OCI-LY7 (cell line): ENCODE results near the gene SAMMSON. TPM values are rescaled to one million over a fixed set of nuclear protein-coding genes. Genes with fewer than 3 reads are reported as not detected.

ENCODE experiments used
- BruUV-seq: library from RNA; stranded (reverse); fragments of 400-500 nt; replicated peaks from 2 replicates; lab custom pipeline; 2021; lab: Mats Ljungman, UMichigan
- CTCF ChIA-PET: fragments of 300-600 bp; sonication (Branson Sonifier 250); formaldehyde crosslinking; loops from one replicate; lab custom pipeline; 2022; ENCODE audit warnings: antibody characterized with exemption; ENCODE audit not compliant: unreplicated experiment; lab: Charles Lee
- POLR2A ChIA-PET: fragments of 300-600 bp; sonication (Branson Sonifier 250); formaldehyde crosslinking; loops from one replicate; lab custom pipeline; 2022; ENCODE audit warnings: antibody characterized with exemption; lab: Charles Lee
- DNase-seq: peaks from one replicate; pipeline ENCODE4 v3.0.0-alpha.2; 2015; ENCODE audit warnings: low spot score
- H2AFZ ChIP-seq: fragments of 200-600 bp; sonication (generic), shearing (Covaris generic); 2 replicates; pipeline ENCODE4 v1.6.1; 2014; ENCODE audit warnings: mild to moderate bottlenecking, antibody characterized with exemption, low read length, moderate library complexity
- H3K27ac ChIP-seq: fragments of 200-600 bp; sonication (generic); 2 replicates; pipeline ENCODE4 v1.5.1; 2014; ENCODE audit warnings: mixed run types, low read depth, mild to moderate bottlenecking, moderate library complexity, low read length, inconsistent platforms; ENCODE audit not compliant: poor library complexity, severe bottlenecking
- H3K36me3 ChIP-seq: fragments of 200-600 bp; sonication (generic); 2 replicates; pipeline ENCODE4 v1.6.1; 2014; ENCODE audit warnings: mild to moderate bottlenecking, antibody characterized with exemption, low read length, moderate library complexity, mixed read lengths; ENCODE audit not compliant: insufficient read depth
- H3K4me1 ChIP-seq: fragments of 200-600 bp; sonication (generic); 2 replicates; pipeline ENCODE4 v1.5.1; 2014; ENCODE audit warnings: mild to moderate bottlenecking, low read length; ENCODE audit not compliant: insufficient read depth, poor library complexity, severe bottlenecking
- H3K4me2 ChIP-seq: fragments of 200-600 bp; sonication (generic); 2 replicates; pipeline ENCODE4 v1.6.1; 2014; ENCODE audit warnings: mild to moderate bottlenecking, low read length
- H3K4me3 ChIP-seq: fragments of 200-600 bp; sonication (generic); 2 replicates; pipeline ENCODE4 v1.5.1; 2014; ENCODE audit warnings: mild to moderate bottlenecking, low read depth, low read length; ENCODE audit not compliant: poor library complexity, severe bottlenecking
- H3K79me2 ChIP-seq: fragments of 200-600 bp; sonication (generic); 2 replicates; pipeline ENCODE4 v1.6.1; 2016; ENCODE audit warnings: low read depth, mild to moderate bottlenecking, low read length, moderate library complexity, mixed read lengths; ENCODE audit not compliant: insufficient read depth
- H3K9me2 ChIP-seq: fragments of 200-600 bp; sonication (generic); 2 replicates; pipeline ENCODE4 v1.6.1; 2016; ENCODE audit warnings: mild to moderate bottlenecking, low read length, mixed read lengths; ENCODE audit not compliant: insufficient read depth
- H3K9me3 ChIP-seq: fragments of 200-600 bp; sonication (generic); 2 replicates; pipeline ENCODE4 v1.6.1; 2014; ENCODE audit warnings: mild to moderate bottlenecking, mixed run types, low read length, mixed read lengths
- H4K20me1 ChIP-seq: fragments of 200-600 bp; sonication (generic); 2 replicates; pipeline ENCODE4 v1.6.1; 2014; ENCODE audit warnings: mild to moderate bottlenecking, antibody characterized with exemption, low read length, moderate library complexity, mixed read lengths; ENCODE audit not compliant: insufficient read depth
- CTCF ChIP-seq: fragments of 200-600 bp; sonication (generic); conservative IDR thresholded peaks from 2 replicates; pipeline ENCODE4 v1.5.1; 2014; ENCODE audit warnings: mild to moderate bottlenecking, antibody characterized with exemption, low read length, moderate library complexity, mixed read lengths
- EZH2phosphoT487 ChIP-seq: fragments of 200-600 bp; sonication (generic); IDR thresholded peaks from 2 replicates; pipeline ENCODE4 v1.6.1; 2018; ENCODE audit warnings: low read depth, borderline replicate concordance, mild to moderate bottlenecking, mixed run types, antibody characterized with exemption, low read length, moderate library complexity, mixed read lengths
- intact Hi-C: fragments of 100-400 bp; cut with micrococcal nuclease; formaldehyde crosslinking; loops from one replicate; pipeline ENCODE4 v1.10.0; 2022; ENCODE audit not compliant: unreplicated experiment
- total RNA-seq, 2 experiments: library from RNA; depleted of rRNA in 1 of 2; stranded (reverse); fragments of >200 nt in 1 of 2; shearing (Covaris generic) in 1 of 2; gene quantifications; 2 replicates each; pipeline ENCODE4 v1.2.3, GENCODE V29; 2014 to 2022

The SAMMSON gene
- total RNA-seq, 2 experiments from 2014 or later, result not detected

GRCh38 chr3:69967156-69967555 lies 32.4 kb upstream of the SAMMSON start:
- CTCF ChIA-PET, result no interaction called here
- no peak overlapping the region for H3K4me3 ChIP-seq
- H4K20me1 ChIP-seq, result no peaks in the 10 kb centered on the region
- intact Hi-C loops, result no loop called here
- H3K9me3 ChIP-seq, result no peaks in the 10 kb centered on the region
- no peak overlapping the region for H2AFZ ChIP-seq
- BruUV-seq, result no TSS peak
- H3K27ac ChIP-seq, result no peak overlapping the region
- DNase-seq, result no peak
- POLR2A ChIA-PET, result interaction anchor here (0.5 to 0.7 kb wide), 3 partner anchors 43 to 291 kb away, joined by 4 to 5 read pairs (median 4); no protein-coding TSS in a partner anchor
- no peaks in the 10 kb centered on the region for H3K9me2 ChIP-seq
- TF ChIP-seq EZH2phosphoT487 (no peak), CTCF (no peak)
- H3K4me1 ChIP-seq, result no peaks in the 10 kb centered on the region
- H3K36me3 ChIP-seq, result no peaks in the 10 kb centered on the region
- H3K79me2 ChIP-seq, result no peaks in the 10 kb centered on the region
- no peak overlapping the region for H3K4me2 ChIP-seq

DNA sequence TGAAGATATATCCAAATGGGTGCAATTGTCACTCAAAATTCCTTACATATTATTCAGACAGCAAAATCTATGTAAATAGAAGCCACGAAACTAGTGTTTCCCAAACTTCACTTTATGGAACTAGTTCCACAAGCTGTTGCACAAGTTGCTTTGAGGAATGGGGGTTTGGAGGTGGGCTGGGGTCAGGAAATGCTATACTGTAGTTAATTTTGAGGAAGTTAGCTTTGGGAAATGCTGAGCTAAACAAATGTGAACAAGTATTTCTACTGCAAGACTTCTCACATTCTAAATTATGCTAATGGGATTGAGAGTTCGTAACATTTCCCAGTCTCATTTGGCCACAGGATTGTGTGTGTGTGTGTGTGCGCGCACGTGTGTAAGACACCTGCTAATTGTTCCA lies 28.7 kb upstream of the SAMMSON start:
- Histone ChIP-seq H4K20me1 (no peaks in the 10 kb centered on the region), H3K79me2 (no peaks in the 10 kb centered on the region), H3K4me3 (no peak overlapping the region), H3K27ac (no peak overlapping the region), H3K4me1 (no peaks in the 10 kb centered on the region), H3K9me2 (no peaks in the 10 kb centered on the region), H3K9me3 (no peaks in the 10 kb centered on the region), H3K4me2 (no peak overlapping the region), H2AFZ (no peak overlapping the region), H3K36me3 (no peaks in the 10 kb centered on the region)
- no TSS peak for BruUV-seq
- no peak for DNase-seq
- TF ChIP-seq CTCF (no peak), EZH2phosphoT487 (no peak)
- CTCF ChIA-PET, result no interaction called here
- intact Hi-C loops, result no loop called here
- POLR2A ChIA-PET, result no interaction called here

DNA sequence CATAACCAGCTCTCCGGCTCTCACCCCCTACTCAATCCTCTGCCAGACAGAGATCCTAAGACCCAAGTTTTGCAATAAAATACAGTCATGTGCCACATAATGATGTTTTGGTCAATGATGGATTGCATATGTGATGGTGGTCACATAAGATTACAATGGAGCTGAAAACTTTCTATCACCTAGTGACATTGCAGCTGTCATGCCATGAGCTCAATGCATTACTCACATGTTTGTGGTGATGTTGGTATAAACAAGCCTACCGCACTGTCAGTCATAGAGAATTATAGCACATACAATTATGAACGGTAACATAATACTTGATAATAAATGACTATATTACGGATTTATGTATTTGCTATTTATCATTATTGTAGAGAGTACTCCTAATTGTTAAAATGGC lies 26.9 kb upstream of the SAMMSON start:
- Histone ChIP-seq H3K9me2 (no peaks in the 10 kb centered on the region), H2AFZ (no peak overlapping the region), H3K79me2 (no peaks in the 10 kb centered on the region), H3K4me3 (no peak overlapping the region), H3K36me3 (no peaks in the 10 kb centered on the region), H3K4me1 (no peaks in the 10 kb centered on the region), H3K27ac (no peak overlapping the region), H3K9me3 (no peaks in the 10 kb centered on the region), H4K20me1 (no peaks in the 10 kb centered on the region), H3K4me2 (no peak overlapping the region)
- no peak for DNase-seq
- TF ChIP-seq EZH2phosphoT487, result no peak
- TF ChIP-seq CTCF, result no peak
- intact Hi-C loops, result no loop called here
- ChIA-PET POLR2A (interaction anchor here (1.1 kb wide), 1 partner anchor 17 kb away, joined by 3 read pairs; no protein-coding TSS in a partner anchor), CTCF (no interaction called here)
- no TSS peak for BruUV-seq
